ENCODE measurements around the gene MTPN.

DNA sequence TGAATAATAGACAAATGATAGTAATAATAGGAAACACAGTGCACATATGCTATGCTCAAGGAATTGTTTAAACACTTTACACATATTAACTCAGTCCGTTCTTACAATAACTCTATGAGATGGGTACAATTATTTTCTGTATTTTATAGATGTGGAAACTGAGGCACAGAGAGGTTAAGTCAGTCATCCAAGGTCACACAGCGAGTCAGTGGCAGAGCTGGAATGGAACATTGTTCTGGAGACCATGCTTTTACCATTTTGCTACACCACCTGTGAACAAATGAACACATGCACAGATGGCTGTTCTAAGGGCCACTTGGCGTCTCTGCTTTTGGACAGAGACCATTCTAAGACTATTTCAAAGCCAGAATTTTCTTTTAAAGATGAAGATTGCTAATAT, 26.9 kb upstream of the MTPN start:
- TF ChIP-seq, protein P1, sequence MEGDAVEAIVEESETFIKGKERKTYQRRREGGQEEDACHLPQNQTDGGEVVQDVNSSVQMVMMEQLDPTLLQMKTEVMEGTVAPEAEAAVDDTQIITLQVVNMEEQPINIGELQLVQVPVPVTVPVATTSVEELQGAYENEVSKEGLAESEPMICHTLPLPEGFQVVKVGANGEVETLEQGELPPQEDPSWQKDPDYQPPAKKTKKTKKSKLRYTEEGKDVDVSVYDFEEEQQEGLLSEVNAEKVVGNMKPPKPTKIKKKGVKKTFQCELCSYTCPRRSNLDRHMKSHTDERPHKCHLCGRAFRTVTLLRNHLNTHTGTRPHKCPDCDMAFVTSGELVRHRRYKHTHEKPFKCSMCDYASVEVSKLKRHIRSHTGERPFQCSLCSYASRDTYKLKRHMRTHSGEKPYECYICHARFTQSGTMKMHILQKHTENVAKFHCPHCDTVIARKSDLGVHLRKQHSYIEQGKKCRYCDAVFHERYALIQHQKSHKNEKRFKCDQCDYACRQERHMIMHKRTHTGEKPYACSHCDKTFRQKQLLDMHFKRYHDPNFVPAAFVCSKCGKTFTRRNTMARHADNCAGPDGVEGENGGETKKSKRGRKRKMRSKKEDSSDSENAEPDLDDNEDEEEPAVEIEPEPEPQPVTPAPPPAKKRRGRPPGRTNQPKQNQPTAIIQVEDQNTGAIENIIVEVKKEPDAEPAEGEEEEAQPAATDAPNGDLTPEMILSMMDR (conservative IDR thresholded peaks at IDR 0.05; ENCODE audit: low read length): no peak
- TF ChIP-seq EZH2phosphoT487 (IDR thresholded peaks at IDR 0.05; ENCODE audit: borderline replicate concordance, low read depth, low read length): no peak

All from OCI-LY7 (cell line).